Camera-type eye (tissue), 1 donor: ENCODE data around the gene SMIM23. TPM values are rescaled to one million over a fixed set of nuclear protein-coding genes. Genes with fewer than 3 reads are reported as not detected.

Experiments
- total RNA-seq: library from RNA; depleted of rRNA; stranded (reverse); fragments of >200 nt; gene quantifications from one replicate; pipeline ENCODE4 v1.2.3, GENCODE V29; 2014

The SMIM23 gene
- not detected for total RNA-seq

DNA sequence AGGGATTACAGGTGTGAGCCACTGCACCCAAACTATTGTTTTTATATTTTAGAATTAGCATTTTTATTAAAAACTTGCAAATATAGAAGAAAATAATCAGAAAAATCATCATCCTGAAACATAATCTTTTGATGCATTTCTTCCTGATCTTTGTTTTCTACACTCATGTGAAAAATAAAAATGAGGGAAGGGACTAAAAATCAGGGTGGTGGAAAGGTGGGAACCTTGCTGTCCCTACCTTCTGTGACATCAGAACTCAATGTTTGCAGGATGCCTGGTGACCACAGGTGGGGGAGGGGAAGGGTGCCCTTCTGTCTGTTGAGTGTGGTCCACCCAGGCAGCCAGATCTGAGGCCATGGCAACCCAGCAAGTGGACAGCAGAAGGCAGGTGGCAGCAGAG is at the start of gene SMIM23:
Gene SMIM23, plus strand, starts transcription at position 301 of the 400 bp plus-strand sequence. Its CDS starts 55 bp downstream, at position 356.

Other genes with a start within 250 kb of the SMIM23 start
- gene FBXW11, start 220.8 kb downstream of the SMIM23 start, total RNA-seq = 129 TPM